Measurements from ENCODE around the gene HSF5.

- TF ChIP-seq CTCF (IDR thresholded peaks at IDR 0.05) (no peak), POLR2A (IDR thresholded peaks at IDR 0.05) (no peak)
Measured at GRCh38 chr17:58513267-58513964, 25.2 kb upstream of the HSF5 start.
